ENCODE measurements around the gene PPIL4. TPM values are rescaled to one million over a fixed set of nuclear protein-coding genes. Genes with fewer than 3 reads are reported as not detected.
"Not testable (repeated sequence)": the region's sequence is repeated elsewhere in the genome, so short reads cannot be mapped to it uniquely, and the experiment has no call there.

The PPIL4 gene
- total RNA-seq, 2 experiments from 2014 or later = 21.6 to 36.3 TPM

- no peak overlapping the region for H3K4me3 ChIP-seq (ENCODE audit: low read depth, low read length, poor library complexity, severe bottlenecking)
- no peak for DNase-seq (ENCODE audit: low spot score)
- POLR2A ChIA-PET = interaction anchor here (0.7 to 1.7 kb wide), 2 partner anchors 13 to 17 kb away, joined by 3 to 4 read pairs; no protein-coding TSS in a partner anchor
- H2AFZ ChIP-seq (ENCODE audit: low read length) = no peak overlapping the region
- peaks cover under 1% of the 10 kb centered on the region for H3K4me1 ChIP-seq (ENCODE audit: insufficient read depth, low read length, poor library complexity, severe bottlenecking)
- H3K36me3 ChIP-seq (ENCODE audit: insufficient read depth, low read length) = peaks cover 14% of the 10 kb centered on the region; the same call in 1 of the 2 replicates
- H3K79me2 ChIP-seq (ENCODE audit: insufficient read depth, low read depth, low read length) = no peaks in the 10 kb centered on the region
- CTCF ChIA-PET (ENCODE audit: unreplicated experiment) = no interaction called here
- TF ChIP-seq CTCF (conservative IDR thresholded peaks at IDR 0.05; ENCODE audit: low read length) = no peak
- TF ChIP-seq EZH2phosphoT487 (IDR thresholded peaks at IDR 0.05; ENCODE audit: borderline replicate concordance, low read depth, low read length) = no peak
- no peaks in the 10 kb centered on the region for H4K20me1 ChIP-seq (ENCODE audit: insufficient read depth, low read length)
- H3K27ac ChIP-seq (ENCODE audit: low read depth, low read length, poor library complexity, severe bottlenecking) = no peak overlapping the region
- BruUV-seq (replicated peaks) = no TSS peak
- no peak overlapping the region for H3K4me2 ChIP-seq (ENCODE audit: low read length)
- no peaks in the 10 kb centered on the region for H3K9me2 ChIP-seq (ENCODE audit: insufficient read depth, low read length)
- intact Hi-C loops (cut with micrococcal nuclease; ENCODE audit: unreplicated experiment) = no loop called here
- H3K9me3 ChIP-seq (ENCODE audit: low read length) = no peaks in the 10 kb centered on the region
Measured at GRCh38 chr6:149500096-149500495, 45.7 kb downstream of the PPIL4 start.

GRCh38 chr6:149499066-149499465 is 46.8 kb downstream of the PPIL4 start:
- Histone ChIP-seq H3K9me3 (ENCODE audit: low read length) (no peaks in the 10 kb centered on the region), H4K20me1 (ENCODE audit: insufficient read depth, low read length) (no peaks in the 10 kb centered on the region), H3K4me2 (ENCODE audit: low read length) (no peak overlapping the region), H3K9me2 (ENCODE audit: insufficient read depth, low read length) (no peaks in the 10 kb centered on the region), H3K36me3 (ENCODE audit: insufficient read depth, low read length) (peaks cover 6% of the 10 kb centered on the region; the same call in 1 of the 2 replicates), H3K27ac (ENCODE audit: low read depth, low read length, poor library complexity, severe bottlenecking) (no peak overlapping the region), H3K79me2 (ENCODE audit: insufficient read depth, low read depth, low read length) (no peaks in the 10 kb centered on the region), H3K4me1 (ENCODE audit: insufficient read depth, low read length, poor library complexity, severe bottlenecking) (peaks cover 6% of the 10 kb centered on the region), H2AFZ (ENCODE audit: low read length) (no peak overlapping the region), H3K4me3 (ENCODE audit: low read depth, low read length, poor library complexity, severe bottlenecking) (no peak overlapping the region)
- DNase-seq (ENCODE audit: low spot score) = no peak
- CTCF ChIA-PET (ENCODE audit: unreplicated experiment) = no interaction called here
- BruUV-seq (replicated peaks) = no TSS peak
- POLR2A ChIA-PET = interaction anchor here (1.2 to 1.7 kb wide), 3 partner anchors 12 to 32 kb away, joined by 4 to 5 read pairs (median 4); no protein-coding TSS in a partner anchor
- intact Hi-C loops (cut with micrococcal nuclease; ENCODE audit: unreplicated experiment) = no loop called here
- TF ChIP-seq CTCF (conservative IDR thresholded peaks at IDR 0.05; ENCODE audit: low read length) = no peak
- no peak for TF ChIP-seq EZH2phosphoT487 (IDR thresholded peaks at IDR 0.05; ENCODE audit: borderline replicate concordance, low read depth, low read length)

- H3K9me2 ChIP-seq (ENCODE audit: insufficient read depth, low read length) = no peaks in the 10 kb centered on the region
- no peak overlapping the region for H3K4me2 ChIP-seq (ENCODE audit: low read length)
- H3K79me2 ChIP-seq (ENCODE audit: insufficient read depth, low read depth, low read length) = no peaks in the 10 kb centered on the region
- TF ChIP-seq EZH2phosphoT487 (IDR thresholded peaks at IDR 0.05; ENCODE audit: borderline replicate concordance, low read depth, low read length) (no peak), CTCF (conservative IDR thresholded peaks at IDR 0.05; ENCODE audit: low read length) (no peak)
- H3K4me1 ChIP-seq (ENCODE audit: insufficient read depth, low read length, poor library complexity, severe bottlenecking) = peaks cover 6% of the 10 kb centered on the region
- ChIA-PET CTCF (ENCODE audit: unreplicated experiment) (no interaction called here), POLR2A (interaction anchor here (0.9 kb wide), 1 partner anchor 53 kb away, joined by 3 read pairs; no protein-coding TSS in a partner anchor)
- intact Hi-C loops (cut with micrococcal nuclease; ENCODE audit: unreplicated experiment) = no loop called here
- no TSS peak for BruUV-seq (replicated peaks)
- no peak overlapping the region for H3K27ac ChIP-seq (ENCODE audit: low read depth, low read length, poor library complexity, severe bottlenecking)
- no peak for DNase-seq (ENCODE audit: low spot score)
- H2AFZ ChIP-seq (ENCODE audit: low read length) = no peak overlapping the region
- H3K36me3 ChIP-seq (ENCODE audit: insufficient read depth, low read length) = no peaks in the 10 kb centered on the region
- H3K4me3 ChIP-seq (ENCODE audit: low read depth, low read length, poor library complexity, severe bottlenecking) = no peak overlapping the region
- no peaks in the 10 kb centered on the region for H3K9me3 ChIP-seq (ENCODE audit: low read length)
- no peaks in the 10 kb centered on the region for H4K20me1 ChIP-seq (ENCODE audit: insufficient read depth, low read length)
Measured at GRCh38 chr6:149497365-149497764, 48.5 kb downstream of the PPIL4 start.

GRCh38 chr6:149496597-149496996 is 49.2 kb downstream of the PPIL4 start:
- H3K27ac ChIP-seq (ENCODE audit: low read depth, low read length, poor library complexity, severe bottlenecking); DNase-seq (ENCODE audit: low spot score): not testable (repeated sequence)
- POLR2A ChIA-PET = interaction anchor here (0.9 kb wide), 1 partner anchor 54 kb away, joined by 3 read pairs; no protein-coding TSS in a partner anchor

More at GRCh38 chr6:149496597-149496996, 49.2 kb downstream of the PPIL4 start:
- H3K9me3 ChIP-seq (ENCODE audit: low read length); H3K79me2 ChIP-seq (ENCODE audit: insufficient read depth, low read depth, low read length); H3K4me3 ChIP-seq (ENCODE audit: low read depth, low read length, poor library complexity, severe bottlenecking); CTCF ChIA-PET (ENCODE audit: unreplicated experiment); H3K4me2 ChIP-seq (ENCODE audit: low read length); H4K20me1 ChIP-seq (ENCODE audit: insufficient read depth, low read length); H3K9me2 ChIP-seq (ENCODE audit: insufficient read depth, low read length); H3K36me3 ChIP-seq (ENCODE audit: insufficient read depth, low read length); BruUV-seq (replicated peaks); intact Hi-C loops (cut with micrococcal nuclease; ENCODE audit: unreplicated experiment); H2AFZ ChIP-seq (ENCODE audit: low read length); H3K4me1 ChIP-seq (ENCODE audit: insufficient read depth, low read length, poor library complexity, severe bottlenecking): not testable (repeated sequence)

Data from OCI-LY7 (cell line).